DMS 273 treated with DMSO at 0.1 percent for 48 hours (cell line): ENCODE results near the gene GH2.
A peak's percentile ranks its signal among the peaks of the same experiment; 100 is the strongest.
"Not testable (repeated sequence)": the region's sequence is repeated elsewhere in the genome, so short reads cannot be mapped to it uniquely, and the experiment has no call there.

Experiments used
- DNase-seq: peaks from one replicate; lab custom pipeline; 2025; lab: John Stamatoyannopoulos, UW

The GH2 gene

GRCh38 chr17:63881935-63882601, at the start of gene GH2:
Gene GH2, minus strand, starts transcription at chr17:63881944. Its CDS starts 143 bp downstream, at chr17:63881801.
- DNase-seq, result no peak

GRCh38 chr17:63930951-63931575, 49.3 kb upstream of the GH2 start:
- DNase-seq, result no peak

GRCh38 chr17:63929860-63930766, 48.4 kb upstream of the GH2 start:
- DNase-seq, result no peak

- DNase-seq, result no peak
Observed at GRCh38 chr17:63928966-63929695, 47.4 kb upstream of the GH2 start.

GRCh38 chr17:63928172-63928666, 46.5 kb upstream of the GH2 start:
- DNase-seq, result no peak

DNA sequence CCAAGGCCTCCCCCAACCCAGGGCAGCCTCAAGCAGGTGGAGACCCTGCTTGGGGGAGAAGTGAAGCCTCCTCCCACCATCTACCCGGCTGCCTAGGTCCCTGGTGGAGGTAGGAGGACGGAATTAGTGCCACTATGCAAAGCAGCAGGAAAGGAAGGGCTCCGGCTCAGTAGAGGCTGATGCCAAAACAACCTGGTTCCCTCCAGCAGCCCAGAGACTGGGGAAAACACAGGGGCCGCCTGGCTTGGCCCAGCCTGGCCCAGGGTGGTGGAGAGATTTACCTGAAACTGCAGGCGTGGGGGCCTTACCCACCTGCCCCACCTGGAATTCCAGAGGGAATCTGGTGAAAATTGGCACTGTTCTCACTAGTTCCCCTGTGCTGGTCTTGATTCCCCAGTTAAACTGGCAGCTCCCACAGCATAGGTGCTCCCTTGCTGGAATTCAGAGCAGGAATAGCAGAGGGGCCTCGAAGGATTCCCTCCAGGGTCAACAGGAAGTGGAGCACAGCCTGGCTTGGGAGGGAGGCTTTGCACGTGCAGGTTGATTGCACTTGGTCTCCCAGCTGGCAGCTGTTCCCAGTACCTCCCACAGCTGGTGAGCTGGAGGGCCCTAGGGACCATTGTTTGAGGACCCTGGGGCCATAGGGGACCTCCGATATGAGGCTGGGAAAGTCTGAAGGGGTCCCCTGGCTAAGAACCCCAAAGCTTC, 45.9 kb upstream of the GH2 start:
- DNase-seq, result no peak

DNA sequence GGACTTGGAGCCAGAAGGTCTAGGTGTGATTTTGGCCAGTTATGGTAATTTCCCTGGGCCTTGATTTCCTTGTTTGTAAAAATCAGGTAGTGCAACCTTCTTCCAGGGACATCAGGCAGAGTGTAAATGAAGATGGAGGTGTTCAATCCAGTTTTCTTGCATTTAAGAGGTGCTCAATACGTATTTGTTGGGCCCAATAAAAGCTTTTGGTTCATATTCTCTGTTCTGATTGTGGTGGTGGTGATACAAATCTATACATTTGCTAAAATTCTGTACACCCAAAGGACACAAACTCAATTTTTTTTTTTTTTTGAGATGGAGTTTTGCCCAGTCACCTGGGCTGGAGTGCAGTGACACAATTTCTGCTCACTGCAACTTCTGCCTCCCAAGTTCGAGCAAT, 44.4 kb upstream of the GH2 start:
- DNase-seq, result no peak

DNA sequence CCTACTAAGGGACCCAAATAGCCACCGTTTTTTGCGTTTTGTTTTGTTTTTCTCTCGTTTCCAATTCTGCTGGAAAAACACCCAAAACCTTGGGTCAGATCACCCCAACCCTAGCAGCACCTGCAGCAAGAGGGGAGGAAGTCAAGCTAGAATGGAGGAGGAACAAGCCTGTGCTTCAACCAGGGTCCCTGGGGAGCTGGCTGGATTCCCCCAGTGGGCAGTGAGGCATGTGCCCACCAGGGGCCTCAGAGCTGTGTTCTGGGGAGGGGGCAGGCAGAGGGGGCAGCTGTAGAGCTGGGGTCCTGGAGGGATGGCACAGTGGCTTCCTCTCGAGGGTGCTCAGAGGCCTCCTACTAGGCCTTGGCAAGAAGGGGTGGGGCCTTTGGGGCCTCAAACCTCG, 43.9 kb upstream of the GH2 start:
- DNase-seq, result no peak

DNA sequence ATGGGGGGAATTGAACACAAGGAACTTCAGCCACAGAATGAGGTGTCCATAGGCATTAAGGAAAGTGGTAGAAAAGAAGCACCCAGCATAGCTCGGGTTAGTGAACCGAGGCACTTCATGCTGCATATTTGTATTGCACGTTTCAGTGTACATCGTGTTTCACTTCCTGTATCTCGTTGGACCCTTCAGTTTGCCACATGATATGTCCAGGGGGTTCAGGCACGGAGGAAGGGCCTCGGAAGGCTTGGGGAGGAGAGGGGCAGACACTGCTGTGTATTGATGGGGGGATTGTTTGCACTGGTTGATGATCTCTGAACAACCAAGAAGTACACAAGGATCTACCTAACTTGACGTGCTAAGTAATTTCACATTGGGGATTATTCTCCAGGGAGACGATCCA, 40.7 kb upstream of the GH2 start:
- not testable (repeated sequence) for DNase-seq

GRCh38 chr17:63920779-63921178, 39.0 kb upstream of the GH2 start:
- not testable (repeated sequence) for DNase-seq

- not testable (repeated sequence) for DNase-seq
Observed at GRCh38 chr17:63920050-63920449, 38.3 kb upstream of the GH2 start.

- peak; percentile 5 for DNase-seq
Observed at GRCh38 chr17:63919311-63919723, 37.6 kb upstream of the GH2 start.

DNA sequence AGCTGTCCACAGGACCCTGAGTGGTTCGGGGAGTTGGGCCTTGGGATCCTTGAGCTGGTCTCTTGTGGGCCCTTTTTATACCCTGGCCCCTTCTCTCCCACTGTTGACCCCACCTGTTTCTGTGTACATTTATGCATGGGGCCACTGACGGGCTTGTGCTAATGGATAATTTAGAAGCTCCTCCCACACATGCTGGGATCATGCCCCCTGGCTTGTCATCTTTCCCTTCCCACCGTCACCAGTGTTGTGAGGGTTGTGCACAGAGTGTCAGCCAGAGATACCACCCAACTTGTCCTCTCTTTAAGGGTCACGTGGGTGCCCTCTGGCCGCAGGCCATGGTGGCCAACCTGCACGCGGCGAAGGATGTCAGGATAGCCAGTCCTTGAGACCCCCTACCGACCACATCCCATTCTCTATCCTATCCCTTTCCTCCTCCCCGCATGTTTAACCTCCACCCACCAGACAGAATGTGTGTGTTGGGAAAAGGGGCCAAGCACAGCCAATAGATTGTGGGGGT, 37.1 kb upstream of the GH2 start, which contains the start of gene GH1:
TSS of gene GH1 (minus strand) at position 51 of the 517 bp plus-strand sequence. CDS start 63 bp downstream, outside the sequence.
- DNase-seq, result not testable (repeated sequence)

DNA sequence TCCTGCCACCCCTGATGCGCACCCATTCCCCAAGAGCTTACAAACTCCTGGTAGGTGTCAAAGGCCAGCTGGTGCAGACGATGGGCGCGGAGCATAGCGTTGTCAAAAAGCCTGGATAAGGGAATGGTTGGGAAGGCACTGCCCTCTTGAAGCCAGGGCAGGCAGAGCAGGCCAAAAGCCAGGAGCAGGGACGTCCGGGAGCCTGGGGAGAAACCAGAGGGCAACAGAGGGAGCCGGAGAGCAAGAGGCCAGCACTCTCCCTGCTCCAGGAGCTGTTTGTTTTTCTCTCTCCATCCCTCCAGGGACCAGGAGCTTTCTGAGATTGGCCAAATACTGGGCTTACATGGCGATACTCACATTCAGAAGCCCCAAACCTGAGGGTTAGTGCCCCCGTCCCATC, 36.6 kb upstream of the GH2 start:
- DNase-seq, result no peak

GRCh38 chr17:63917646-63918045, 35.9 kb upstream of the GH2 start:
- DNase-seq, result no peak

DNA sequence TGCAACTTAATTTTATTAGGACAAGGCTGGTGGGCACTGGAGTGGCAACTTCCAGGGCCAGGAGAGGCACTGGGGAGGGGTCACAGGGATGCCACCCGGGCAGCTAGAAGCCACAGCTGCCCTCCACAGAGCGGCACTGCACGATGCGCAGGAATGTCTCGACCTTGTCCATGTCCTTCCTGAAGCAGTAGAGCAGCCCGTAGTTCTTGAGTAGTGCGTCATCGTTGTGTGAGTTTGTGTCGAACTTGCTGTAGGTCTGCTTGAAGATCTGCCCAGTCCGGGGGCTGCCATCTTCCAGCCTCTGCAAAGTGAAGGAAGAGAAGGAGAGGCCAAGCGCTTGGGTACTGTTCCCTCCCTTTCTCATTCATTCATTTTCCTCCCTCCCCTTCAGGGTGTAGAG, 35.5 kb upstream of the GH2 start:
- not testable (repeated sequence) for DNase-seq

- no peak for DNase-seq
Observed at GRCh38 chr17:63916566-63917185, 34.9 kb upstream of the GH2 start.

DNA sequence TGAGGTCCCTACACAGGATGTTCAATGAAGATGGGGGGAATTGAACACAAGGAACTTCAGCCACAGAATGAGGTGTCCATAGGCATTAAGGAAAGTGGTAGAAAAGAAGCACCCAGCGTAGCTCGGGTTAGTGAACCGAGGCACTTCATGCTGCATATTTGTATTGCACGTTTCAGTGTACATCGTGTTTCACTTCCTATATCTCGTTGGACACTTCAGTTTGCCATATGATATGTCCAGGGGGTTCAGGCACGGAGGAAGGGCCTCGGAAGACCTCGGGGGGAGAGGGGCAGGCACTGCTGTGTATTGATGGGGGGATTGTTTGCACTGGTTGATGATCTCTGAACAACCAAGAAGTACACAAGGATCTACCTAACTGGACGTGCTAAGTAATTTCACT, 34.0 kb upstream of the GH2 start:
- not testable (repeated sequence) for DNase-seq

- no peak for DNase-seq
Observed at GRCh38 chr17:63914471-63914870, 32.7 kb upstream of the GH2 start.

GRCh38 chr17:63911657-63912100, 29.9 kb upstream of the GH2 start:
- DNase-seq, result no peak
